ENCODE measurements around the gene CREB5.

Gene CREB5

GRCh38 chr7:28787106-28787505 is 374.8 kb downstream of the CREB5 start:
- DNase-seq (ENCODE audit: low read depth in 2 of 2), result no peak
- no peak overlapping the region for H3K4me3 ChIP-seq (replicated peaks in 1 of 2; ENCODE audit: low read depth in 2 of 2, low read length in 2 of 2)
- TF ChIP-seq, protein P1, sequence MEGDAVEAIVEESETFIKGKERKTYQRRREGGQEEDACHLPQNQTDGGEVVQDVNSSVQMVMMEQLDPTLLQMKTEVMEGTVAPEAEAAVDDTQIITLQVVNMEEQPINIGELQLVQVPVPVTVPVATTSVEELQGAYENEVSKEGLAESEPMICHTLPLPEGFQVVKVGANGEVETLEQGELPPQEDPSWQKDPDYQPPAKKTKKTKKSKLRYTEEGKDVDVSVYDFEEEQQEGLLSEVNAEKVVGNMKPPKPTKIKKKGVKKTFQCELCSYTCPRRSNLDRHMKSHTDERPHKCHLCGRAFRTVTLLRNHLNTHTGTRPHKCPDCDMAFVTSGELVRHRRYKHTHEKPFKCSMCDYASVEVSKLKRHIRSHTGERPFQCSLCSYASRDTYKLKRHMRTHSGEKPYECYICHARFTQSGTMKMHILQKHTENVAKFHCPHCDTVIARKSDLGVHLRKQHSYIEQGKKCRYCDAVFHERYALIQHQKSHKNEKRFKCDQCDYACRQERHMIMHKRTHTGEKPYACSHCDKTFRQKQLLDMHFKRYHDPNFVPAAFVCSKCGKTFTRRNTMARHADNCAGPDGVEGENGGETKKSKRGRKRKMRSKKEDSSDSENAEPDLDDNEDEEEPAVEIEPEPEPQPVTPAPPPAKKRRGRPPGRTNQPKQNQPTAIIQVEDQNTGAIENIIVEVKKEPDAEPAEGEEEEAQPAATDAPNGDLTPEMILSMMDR (IDR thresholded peaks at IDR 0.05; ENCODE audit: low read depth, low read length), result no peak

DNA sequence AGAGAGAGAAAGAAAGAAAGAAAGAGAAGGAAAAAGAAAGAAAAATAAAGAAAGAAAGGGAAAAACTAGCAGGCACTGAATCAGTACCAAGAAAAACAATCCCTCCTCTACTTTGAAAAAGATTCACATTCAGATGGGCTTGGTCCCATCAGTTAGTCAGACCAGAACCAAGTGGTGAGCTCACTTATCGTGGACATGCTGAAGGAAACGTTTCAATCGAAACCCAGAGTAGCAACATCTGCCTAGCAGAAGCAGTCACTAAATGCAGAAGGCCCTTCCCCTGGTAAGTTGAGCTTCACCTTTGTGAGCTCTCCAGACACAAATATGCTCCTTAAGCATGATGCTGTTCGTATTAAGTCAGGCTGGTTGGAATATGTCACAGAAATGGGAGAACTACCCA is 378.1 kb downstream of the CREB5 start:
- TF ChIP-seq, protein P1 (IDR thresholded peaks at IDR 0.05; ENCODE audit: low read depth, low read length), result no peak
- no peak overlapping the region for H3K4me3 ChIP-seq (replicated peaks in 1 of 2; ENCODE audit: low read depth in 2 of 2, low read length in 2 of 2)
- DNase-seq (ENCODE audit: low read depth in 2 of 2), result peak in 1 of 2 donors; percentile 7

DNA sequence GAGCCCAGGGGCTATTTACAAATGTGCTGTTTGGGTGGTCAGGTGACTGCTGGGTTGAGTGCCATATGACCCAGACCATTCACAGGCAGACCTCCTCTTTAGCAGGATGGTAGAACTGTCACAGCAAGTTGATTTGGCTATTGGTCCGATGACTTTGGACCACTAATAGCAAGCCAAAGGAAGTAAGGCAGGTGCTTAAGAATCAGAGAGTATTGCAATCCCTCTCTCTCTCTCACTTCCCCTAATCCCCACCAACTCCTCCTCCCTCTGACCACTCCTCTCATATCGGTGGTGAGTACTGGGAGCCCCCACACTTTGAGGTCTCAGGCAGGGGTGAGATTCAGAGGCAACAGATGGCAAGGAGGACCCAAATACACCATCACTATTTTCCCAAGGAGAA is 380.5 kb downstream of the CREB5 start:
- no peak for DNase-seq (ENCODE audit: low read depth in 2 of 2)
- H3K4me3 ChIP-seq (replicated peaks in 1 of 2; ENCODE audit: low read depth in 2 of 2, low read length in 2 of 2), result no peak overlapping the region
- TF ChIP-seq, protein P1 (IDR thresholded peaks at IDR 0.05; ENCODE audit: low read depth, low read length), result no peak

DNA sequence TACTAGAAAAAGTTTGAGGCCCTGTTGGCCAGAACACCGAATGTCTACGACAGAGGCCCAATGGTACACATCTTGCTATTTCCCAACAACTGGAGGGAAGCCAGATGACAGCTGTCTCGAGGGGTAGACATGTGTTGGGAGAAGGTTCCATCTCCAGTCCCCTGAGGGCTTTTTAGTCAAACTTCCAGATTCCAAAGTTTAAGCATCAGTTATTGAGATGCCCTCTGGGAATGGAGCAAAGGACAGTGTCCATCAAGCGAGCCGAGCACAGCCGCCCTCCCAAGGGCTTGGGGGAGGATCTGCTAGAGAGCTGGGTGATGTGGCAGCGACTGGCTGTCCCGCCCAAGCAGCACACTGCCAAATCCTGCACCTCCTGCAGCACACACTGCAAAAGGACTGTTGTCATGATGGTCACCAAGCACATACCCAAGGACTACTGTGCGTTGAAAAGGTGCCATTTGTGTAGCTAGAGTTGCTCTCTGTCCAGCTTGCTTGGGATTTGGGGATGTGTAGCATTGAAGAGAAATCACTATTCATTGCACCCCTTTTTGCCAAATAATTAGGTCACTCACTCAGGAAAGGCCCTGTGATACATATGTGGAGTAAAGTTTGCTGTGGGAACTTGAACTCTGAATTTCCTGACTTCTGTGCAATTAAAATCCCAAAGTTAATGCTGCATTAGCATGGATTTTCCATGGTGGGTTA is 381.2 kb downstream of the CREB5 start:
- TF ChIP-seq, protein P1 (IDR thresholded peaks at IDR 0.05; ENCODE audit: low read depth, low read length), result no peak
- H3K4me3 ChIP-seq (replicated peaks in 1 of 2; ENCODE audit: low read depth in 2 of 2, low read length in 2 of 2), result no peak overlapping the region
- DNase-seq (ENCODE audit: low read depth in 2 of 2), result peak in 1 of 2 donors; percentile 46

DNA sequence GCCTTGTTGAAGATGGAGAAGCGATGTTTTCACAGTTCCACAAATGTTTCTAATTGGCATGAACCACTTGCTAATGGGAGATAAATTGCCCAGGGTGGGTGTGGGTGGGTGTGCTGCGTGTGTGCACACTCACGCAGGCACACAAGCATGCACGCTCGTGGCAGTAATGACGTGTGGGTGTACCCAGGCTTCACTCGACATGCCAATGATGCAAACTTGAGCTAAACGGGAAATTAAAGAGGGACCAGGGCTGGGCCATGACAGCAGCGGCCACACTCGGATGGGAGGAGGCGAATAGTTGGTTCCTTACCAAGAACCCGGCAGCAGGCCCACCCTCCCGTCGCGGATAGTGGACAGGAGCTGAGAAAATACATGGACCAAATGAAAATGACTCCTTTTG is 386.0 kb downstream of the CREB5 start:
- DNase-seq (ENCODE audit: low read depth in 2 of 2), result no peak
- TF ChIP-seq, protein P1 (IDR thresholded peaks at IDR 0.05; ENCODE audit: low read depth, low read length), result no peak

GRCh38 chr7:28799619-28800018 is 387.3 kb downstream of the CREB5 start:
- no peak overlapping the region for H3K4me3 ChIP-seq (replicated peaks in 1 of 2; ENCODE audit: low read depth in 2 of 2, low read length in 2 of 2)
- TF ChIP-seq, protein P1 (IDR thresholded peaks at IDR 0.05; ENCODE audit: low read depth, low read length), result no peak
- no peak for DNase-seq (ENCODE audit: low read depth in 2 of 2)

More for the DNA sequence above, 386.0 kb downstream of the CREB5 start:
- H3K4me3 ChIP-seq (replicated peaks in 1 of 2; ENCODE audit: low read depth in 2 of 2, low read length in 2 of 2), result no peak overlapping the region

DNA sequence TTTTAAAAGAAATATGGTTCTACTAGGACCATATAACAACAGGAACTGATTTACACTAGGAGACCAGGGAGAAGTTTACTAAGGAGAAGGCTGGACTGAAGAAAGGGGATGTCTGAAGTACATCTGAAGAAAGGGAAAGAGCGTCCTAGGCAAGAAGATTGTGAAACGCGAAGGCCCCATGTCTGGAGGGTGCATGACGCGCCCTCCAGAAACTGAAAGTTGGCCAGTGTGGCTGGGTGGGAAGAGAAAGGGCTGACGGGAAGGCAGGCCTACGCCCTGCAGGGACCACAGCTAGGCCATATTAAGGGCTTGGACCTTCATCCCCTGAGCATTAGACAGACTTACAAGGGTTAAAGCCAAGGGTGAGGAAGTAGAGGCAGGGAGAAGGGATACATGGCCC is 387.8 kb downstream of the CREB5 start:
- TF ChIP-seq, protein P1 (IDR thresholded peaks at IDR 0.05; ENCODE audit: low read depth, low read length), result no peak
- no peak for DNase-seq (ENCODE audit: low read depth in 2 of 2)

More for the DNA sequence above, 387.8 kb downstream of the CREB5 start:
- H3K4me3 ChIP-seq (replicated peaks in 1 of 2; ENCODE audit: low read depth in 2 of 2, low read length in 2 of 2), result no peak overlapping the region
